ENCODE results near the gene PNPLA4.

DNA sequence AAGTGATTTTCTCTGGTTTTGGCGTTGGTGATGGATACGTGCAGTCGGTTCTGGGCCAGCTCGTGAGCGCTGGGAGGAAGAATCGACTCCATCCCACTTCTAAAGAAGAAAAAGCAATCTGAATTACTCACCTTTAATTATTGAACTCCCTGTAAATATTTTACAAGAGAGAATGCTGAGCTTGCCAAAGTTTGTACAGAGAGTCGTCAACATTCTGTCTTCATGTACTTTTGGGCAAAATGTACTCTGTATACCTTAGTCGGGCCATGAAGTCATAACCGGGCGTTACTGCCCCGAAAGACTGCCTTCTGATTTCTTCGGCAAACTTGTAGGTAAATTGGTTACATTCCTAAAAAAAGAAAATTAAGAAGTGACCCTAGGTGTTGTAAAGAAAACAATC, 5.5 kb downstream of the PNPLA4 start:
- TF ChIP-seq RAD21 (IDR thresholded peaks at IDR 0.05; ENCODE audit: low read depth) (no peak), POLR2AphosphoS5 (IDR thresholded peaks at IDR 0.05; ENCODE audit: low read depth, low read length) (no peak)

All from HCT116 (cell line).